ENCODE measurements around the gene CPM. TPM values are rescaled to one million over a fixed set of nuclear protein-coding genes. Genes with fewer than 3 reads are reported as not detected.

Gene CPM
- total and polyA plus RNA-seq, 2 donors (not counting 3 experiments of a cell fraction or from before 2014, with no cell fraction given) = not detected

- peaks cover 0 to 5% of the 10 kb centered on the region in 2 experiments for H3K27me3 ChIP-seq (ENCODE audit: control insufficient read depth in 2 of 2, insufficient read depth in 2 of 2, low read length in 2 of 2)
- POLR2A ChIA-PET = no interaction called here
- no peaks in the 10 kb centered on the region for H3K9me1 ChIP-seq (replicated peaks; ENCODE audit: control insufficient read depth, extremely low read depth, insufficient read depth, low read length)
- FAIRE-seq (no peak), DNase-seq (ENCODE audit: low read depth, low spot score) (no peak)
- dilution Hi-C loops (cut with MboI; ENCODE audit: extremely low pct_ligation_motif_present, low sequenced_read_pairs) = no loop called here
- H3K9me3 ChIP-seq (replicated peaks; ENCODE audit: control insufficient read depth, insufficient read depth, low read length) = no peaks in the 10 kb centered on the region
- intact Hi-C loops (cut with micrococcal nuclease) = no loop called here
- no TSS peak for BruUV-seq (replicated peaks)
- H3K4me1 ChIP-seq (ENCODE audit: control insufficient read depth, extremely low read depth, insufficient read depth, low read length) = no peaks in the 10 kb centered on the region
- TF ChIP-seq MYC (IDR thresholded peaks at IDR 0.05; ENCODE audit: low read depth, low read length) (no peak), POLR2A (IDR thresholded peaks at IDR 0.05; ENCODE audit: low read depth, low read length) (no peak), MAX (IDR thresholded peaks at IDR 0.05; ENCODE audit: insufficient read depth, insufficient read length) (no peak), JUN (IDR thresholded peaks at IDR 0.05; ENCODE audit: borderline replicate concordance, insufficient read depth, insufficient read length, low read depth) (no peak), EZH2 (IDR thresholded peaks at IDR 0.05; ENCODE audit: borderline replicate concordance, low read depth, low read length, severe bottlenecking) (no peak), GATA2 (IDR thresholded peaks at IDR 0.05; ENCODE audit: insufficient read depth, insufficient read length, low read depth, low read length) (no peak), FOS (IDR thresholded peaks at IDR 0.05; ENCODE audit: borderline replicate concordance, insufficient read depth, low read length) (no peak), POLR2AphosphoS5 (IDR thresholded peaks at IDR 0.05; ENCODE audit: insufficient read depth, low read depth, low read length) (no peak), CTCF (IDR thresholded peaks at IDR 0.05; ENCODE audit: extremely low read depth in 1 of 2, insufficient read depth in 1 of 2, low read depth in 1 of 2, low read length in 2 of 2) (no peak)
- H3K4me3 ChIP-seq (replicated peaks in 1 of 3; ENCODE audit: insufficient read depth in 1 of 3, low read depth in 1 of 3, low read length in 3 of 3) = no peak overlapping the region
- H3K9ac ChIP-seq (replicated peaks; ENCODE audit: extremely low read depth, insufficient read depth, low read length) = no peak overlapping the region
- CTCF ChIA-PET = no interaction called here
- no peaks in the 10 kb centered on the region for H4K20me1 ChIP-seq (replicated peaks; ENCODE audit: control insufficient read depth, extremely low read depth, insufficient read depth, low read length)
- no peak overlapping the region for H3K27ac ChIP-seq (ENCODE audit: insufficient read depth, low read depth, low read length)
- H3K4me2 ChIP-seq (ENCODE audit: insufficient read depth, low read length) = no peak overlapping the region
- H3K79me2 ChIP-seq (ENCODE audit: control insufficient read depth, insufficient read depth, low read length) = no peaks in the 10 kb centered on the region
- no peak overlapping the region for H2AFZ ChIP-seq (ENCODE audit: low read depth, low read length)
- H3K36me3 ChIP-seq (ENCODE audit: control insufficient read depth in 2 of 2, extremely low read depth in 1 of 2, insufficient read depth in 2 of 2, low read length in 2 of 2) = no peaks in the 10 kb centered on the region
These were observed 27.2 kb downstream of the CPM start for GRCh38 chr12:68905733-68906132.
